ENCODE data around the gene AOPEP. TPM values are rescaled to one million over a fixed set of nuclear protein-coding genes. Genes with fewer than 3 reads are reported as not detected.

Gene AOPEP
- total RNA-seq, 1 experiment from 2014 or later: 14.4 TPM

GRCh38 chr9:94895668-94896067, 169.2 kb downstream of the AOPEP start:
- ChIA-PET POLR2A (interaction anchor here (0.5 kb wide), 1 partner anchor 169 kb away, joined by 4 read pairs; the partner anchor contains the start of gene AOPEP), CTCF (no interaction called here)
- peaks cover 16% of the 10 kb centered on the region for H3K9me3 Mint-ChIP-seq
- no peak for TF ChIP-seq NFE2L1 (CRISPR knock-in tag; IDR thresholded peaks at IDR 0.05)
- no peak overlapping the region for H3K4me3 Mint-ChIP-seq
- H3K4me1 Mint-ChIP-seq: peaks cover 6% of the 10 kb centered on the region
- ATAC-seq (no peak), DNase-seq (ENCODE audit: low spot score) (no peak)
- H3K36me3 Mint-ChIP-seq: peaks cover 10% of the 10 kb centered on the region
- no peak overlapping the region for H3K27ac Mint-ChIP-seq
- H3K27me3 Mint-ChIP-seq (ENCODE audit: low read depth): no peaks in the 10 kb centered on the region

GRCh38 chr9:94896512-94896911, 170.0 kb downstream of the AOPEP start:
- ATAC-seq (no peak), DNase-seq (ENCODE audit: low spot score) (no peak)
- Mint-ChIP-seq H3K4me1 (peaks cover 14% of the 10 kb centered on the region), H3K4me3 (no peak overlapping the region), H3K36me3 (peaks cover 3% of the 10 kb centered on the region), H3K9me3 (peaks cover 8% of the 10 kb centered on the region), H3K27me3 (ENCODE audit: low read depth) (no peaks in the 10 kb centered on the region), H3K27ac (no peak overlapping the region)
- TF ChIP-seq HMGXB4 (CRISPR knock-in tag; IDR thresholded peaks at IDR 0.05) (no peak), MXD4 (CRISPR knock-in tag; IDR thresholded peaks at IDR 0.05; ENCODE audit: borderline replicate concordance) (no peak), FOXJ3 (CRISPR knock-in tag; IDR thresholded peaks at IDR 0.05; ENCODE audit: borderline replicate concordance) (no peak), ATF2 (CRISPR knock-in tag; IDR thresholded peaks at IDR 0.05; ENCODE audit: borderline replicate concordance, low read depth) (no peak), ZNF219 (CRISPR knock-in tag; IDR thresholded peaks at IDR 0.05; ENCODE audit: borderline replicate concordance) (no peak), E2F5 (CRISPR knock-in tag; IDR thresholded peaks at IDR 0.05) (no peak), ESRRA (CRISPR knock-in tag; IDR thresholded peaks at IDR 0.05; ENCODE audit: borderline replicate concordance) (no peak), TCF7 (CRISPR knock-in tag; IDR thresholded peaks at IDR 0.05; ENCODE audit: low read depth) (no peak), NFYB (CRISPR knock-in tag; conservative IDR thresholded peaks at IDR 0.05; ENCODE audit: low read depth) (no peak), EMX1 (CRISPR knock-in tag; IDR thresholded peaks at IDR 0.05) (no peak), ZNF138 (CRISPR knock-in tag; conservative IDR thresholded peaks at IDR 0.05) (no peak), IRF2 (CRISPR knock-in tag; IDR thresholded peaks at IDR 0.05; ENCODE audit: borderline replicate concordance, low read depth) (no peak), KAT7 (CRISPR knock-in tag; IDR thresholded peaks at IDR 0.05; ENCODE audit: borderline replicate concordance) (no peak), E2F4 (CRISPR knock-in tag; IDR thresholded peaks at IDR 0.05; ENCODE audit: borderline replicate concordance, low read depth) (no peak), SP1 (CRISPR knock-in tag; conservative IDR thresholded peaks at IDR 0.05) (no peak)
- ChIA-PET POLR2A (no interaction called here), CTCF (no interaction called here)

GRCh38 chr9:94899464-94900221, 173.1 kb downstream of the AOPEP start:
- ChIA-PET CTCF (interaction anchor here (0.6 kb wide), 2 partner anchors 123 to 208 kb away, joined by 3 to 4 read pairs; no protein-coding TSS in a partner anchor), POLR2A (interaction anchor here (0.7 kb wide), 1 partner anchor 1520 kb away, joined by 3 read pairs; no protein-coding TSS in a partner anchor)
- no peak for DNase-seq (ENCODE audit: low spot score)
- Mint-ChIP-seq H3K27ac (no peak overlapping the region), H3K36me3 (no peaks in the 10 kb centered on the region), H3K4me3 (no peak overlapping the region), H3K9me3 (no peaks in the 10 kb centered on the region), H3K4me1 (peaks cover 27% of the 10 kb centered on the region), H3K27me3 (ENCODE audit: low read depth) (no peaks in the 10 kb centered on the region)
- ATAC-seq: no peak
- TF ChIP-seq ZBTB21 (CRISPR knock-in tag; IDR thresholded peaks at IDR 0.05; ENCODE audit: borderline replicate concordance) (no peak), FOXJ3 (CRISPR knock-in tag; IDR thresholded peaks at IDR 0.05; ENCODE audit: borderline replicate concordance) (no peak), EMX1 (CRISPR knock-in tag; IDR thresholded peaks at IDR 0.05) (no peak), AFF4 (CRISPR knock-in tag; IDR thresholded peaks at IDR 0.05; ENCODE audit: borderline replicate concordance) (no peak), STAT6 (CRISPR knock-in tag; conservative IDR thresholded peaks at IDR 0.05; ENCODE audit: low read depth) (no peak)

Data from WTC11 (cell line).